HEK293 (cell line): ENCODE data around the gene GDPD3.

ENCODE experiments used
- BCL11A ChIP-seq: fragments of 450-650 bp; formaldehyde crosslinking; IDR thresholded peaks from 2 replicates; pipeline ENCODE4 v1.5.1; 2016; ENCODE audit warnings: low read depth, missing biosample characterization, missing genetic modification characterization
- GFI1B ChIP-seq: fragments of 450-650 bp; formaldehyde crosslinking; IDR thresholded peaks from 2 replicates; pipeline ENCODE4 v1.5.1; 2016; ENCODE audit warnings: missing biosample characterization, missing genetic modification characterization
- IKZF3 ChIP-seq: fragments of 450-650 bp; IDR thresholded peaks from 2 replicates; pipeline ENCODE4 v1.5.0; 2018; ENCODE audit warnings: missing biosample characterization, mild to moderate bottlenecking, missing genetic modification characterization, moderate library complexity
- KLF10 ChIP-seq: fragments of 450-650 bp; IDR thresholded peaks from 2 replicates; pipeline ENCODE4 v1.5.1; 2018; ENCODE audit warnings: missing biosample characterization, mild to moderate bottlenecking, missing genetic modification characterization
- SP3 ChIP-seq: fragments of 450-650 bp; formaldehyde crosslinking; IDR thresholded peaks from 2 replicates; pipeline ENCODE4 v1.5.1; 2016; ENCODE audit warnings: missing biosample characterization, missing genetic modification characterization
- TCF7L2 ChIP-seq: IDR thresholded peaks from 2 replicates; pipeline ENCODE4 v1.6.1; 2011; ENCODE audit warnings: low read depth, mild to moderate bottlenecking, inconsistent platforms, low read length, moderate library complexity, borderline replicate concordance
- TRIM28 ChIP-seq: IDR thresholded peaks from 2 replicates; pipeline ENCODE4 v1.6.1; 2011; ENCODE audit warnings: low read length, control low read depth, borderline replicate concordance
- YY2 ChIP-seq: fragments of 450-650 bp; formaldehyde crosslinking; IDR thresholded peaks from 2 replicates; pipeline ENCODE4 v1.5.1; 2016; ENCODE audit warnings: missing biosample characterization, missing genetic modification characterization
- ZNF112 ChIP-seq: fragments of 450-650 bp; formaldehyde crosslinking; IDR thresholded peaks from 2 replicates; pipeline ENCODE4 v1.5.0; 2017; ENCODE audit warnings: missing biosample characterization, missing genetic modification characterization
- ZNF24 ChIP-seq: fragments of 450-650 bp; formaldehyde crosslinking; IDR thresholded peaks from 2 replicates; pipeline ENCODE4 v1.5.1; 2016; ENCODE audit warnings: missing biosample characterization, missing genetic modification characterization
- ZNF350 ChIP-seq: fragments of 450-650 bp; formaldehyde crosslinking; IDR thresholded peaks from 2 replicates; pipeline ENCODE4 v1.5.0; 2017; ENCODE audit warnings: missing biosample characterization, mild to moderate bottlenecking, missing genetic modification characterization
- ZNF555 ChIP-seq: fragments of 450-650 bp; formaldehyde crosslinking; conservative IDR thresholded peaks from 2 replicates; pipeline ENCODE4 v1.5.1; 2017; ENCODE audit warnings: missing biosample characterization, mild to moderate bottlenecking, missing genetic modification characterization, inconsistent platforms
- ZNF624 ChIP-seq: fragments of 450-650 bp; formaldehyde crosslinking; IDR thresholded peaks from 2 replicates; pipeline ENCODE4 v1.5.1; 2017; ENCODE audit warnings: missing biosample characterization, missing genetic modification characterization
- ZNF658 ChIP-seq: fragments of 450-650 bp; formaldehyde crosslinking; IDR thresholded peaks from 2 replicates; pipeline ENCODE4; 2016; ENCODE audit warnings: missing biosample characterization, missing genetic modification characterization
- ZSCAN16 ChIP-seq: fragments of 450-650 bp; formaldehyde crosslinking; IDR thresholded peaks from 2 replicates; pipeline ENCODE4 v1.5.1; 2016; ENCODE audit warnings: missing biosample characterization, missing genetic modification characterization
- ZSCAN23 ChIP-seq: fragments of 450-650 bp; formaldehyde crosslinking; IDR thresholded peaks from 2 replicates; pipeline ENCODE4 v1.5.1; 2016; ENCODE audit warnings: missing biosample characterization, missing genetic modification characterization
- TF ChIP-seq, protein P1 (sequence below): fragments of 450-650 bp; formaldehyde crosslinking; IDR thresholded peaks from 2 replicates; pipeline ENCODE4 v1.5.1; 2016; ENCODE audit warnings: missing biosample characterization, missing genetic modification characterization
- TF ChIP-seq, protein P2 (sequence below): fragments of 450-650 bp; formaldehyde crosslinking; IDR thresholded peaks from 2 replicates; pipeline ENCODE4 v1.5.1; 2016; ENCODE audit warnings: missing biosample characterization, missing genetic modification characterization
- TF ChIP-seq, protein P3 (sequence below): fragments of 450-650 bp; formaldehyde crosslinking; IDR thresholded peaks from 2 replicates; pipeline ENCODE4 v1.5.1; 2017; ENCODE audit warnings: missing biosample characterization, missing genetic modification characterization
- TF ChIP-seq, protein P4 (sequence below): fragments of 450-650 bp; formaldehyde crosslinking; IDR thresholded peaks from 2 replicates; pipeline ENCODE4 v1.5.1; 2016; ENCODE audit warnings: missing biosample characterization, missing genetic modification characterization
- TF ChIP-seq, protein P5 (sequence below): fragments of 450-650 bp; IDR thresholded peaks from 2 replicates; pipeline ENCODE4 v1.5.1; 2018; ENCODE audit warnings: missing biosample characterization, missing genetic modification characterization
- TF ChIP-seq, protein P6 (sequence below): fragments of 450-650 bp; formaldehyde crosslinking; IDR thresholded peaks from 2 replicates; pipeline ENCODE4 v1.5.1; 2016; ENCODE audit warnings: missing biosample characterization, missing genetic modification characterization
- TF ChIP-seq, protein P7 (sequence below): fragments of 450-650 bp; formaldehyde crosslinking; IDR thresholded peaks from 2 replicates; pipeline ENCODE4 v1.5.1; 2017; ENCODE audit warnings: missing biosample characterization, missing genetic modification characterization
- TF ChIP-seq, protein P8 (sequence below): fragments of 450-650 bp; formaldehyde crosslinking; IDR thresholded peaks from 2 replicates; pipeline ENCODE4 v1.5.1; 2016; ENCODE audit warnings: missing biosample characterization, missing genetic modification characterization, borderline replicate concordance

The GDPD3 gene

DNA sequence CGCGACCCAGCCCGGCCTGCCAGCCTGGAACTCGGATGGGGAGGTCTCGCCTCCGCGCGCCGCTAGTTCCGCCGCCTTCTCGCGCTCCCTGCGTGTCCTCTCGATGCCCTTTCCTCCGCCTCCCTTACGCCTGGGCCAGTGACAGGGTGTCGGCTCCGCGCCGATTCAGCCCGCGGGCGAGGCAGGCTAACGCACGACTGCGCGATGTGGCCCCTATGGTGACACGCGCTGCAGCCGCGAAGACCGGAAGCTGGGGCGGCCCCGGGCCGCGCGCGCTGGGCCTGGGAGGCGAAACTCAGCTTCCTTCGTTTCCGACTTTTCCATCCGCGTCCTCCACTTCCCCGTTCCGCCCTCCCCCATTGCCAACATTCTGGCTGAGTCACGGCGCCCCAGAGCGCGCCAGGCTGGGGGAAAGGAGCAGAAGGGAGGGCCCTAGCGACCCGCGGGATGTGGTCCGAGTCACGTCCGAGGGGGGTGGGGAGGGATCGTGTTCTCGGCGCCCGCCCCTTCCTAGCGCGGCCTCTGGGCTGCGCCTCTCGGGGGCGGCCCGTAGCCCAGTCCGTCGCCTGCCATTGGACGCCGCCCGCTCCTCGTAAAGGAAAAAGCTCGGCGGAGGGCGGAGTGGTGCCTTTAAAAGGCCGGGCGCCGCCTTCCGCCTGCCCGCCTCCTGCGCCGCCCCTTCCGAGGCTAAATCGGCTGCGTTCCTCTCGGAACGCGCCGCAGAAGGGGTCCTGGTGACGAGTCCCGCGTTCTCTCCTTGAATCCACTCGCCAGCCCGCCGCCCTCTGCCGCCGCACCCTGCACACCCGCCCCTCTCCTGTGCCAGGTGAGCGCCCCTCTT is 48.0 kb downstream of the GDPD3 start, which contains the start of gene ALDOA (continued):
- TF ChIP-seq, protein P1, sequence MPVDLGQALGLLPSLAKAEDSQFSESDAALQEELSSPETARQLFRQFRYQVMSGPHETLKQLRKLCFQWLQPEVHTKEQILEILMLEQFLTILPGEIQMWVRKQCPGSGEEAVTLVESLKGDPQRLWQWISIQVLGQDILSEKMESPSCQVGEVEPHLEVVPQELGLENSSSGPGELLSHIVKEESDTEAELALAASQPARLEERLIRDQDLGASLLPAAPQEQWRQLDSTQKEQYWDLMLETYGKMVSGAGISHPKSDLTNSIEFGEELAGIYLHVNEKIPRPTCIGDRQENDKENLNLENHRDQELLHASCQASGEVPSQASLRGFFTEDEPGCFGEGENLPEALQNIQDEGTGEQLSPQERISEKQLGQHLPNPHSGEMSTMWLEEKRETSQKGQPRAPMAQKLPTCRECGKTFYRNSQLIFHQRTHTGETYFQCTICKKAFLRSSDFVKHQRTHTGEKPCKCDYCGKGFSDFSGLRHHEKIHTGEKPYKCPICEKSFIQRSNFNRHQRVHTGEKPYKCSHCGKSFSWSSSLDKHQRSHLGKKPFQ (tag by site-specific recombination) = peak; percentile 71
- TF ChIP-seq GFI1B (tag by site-specific recombination) (no peak), BCL11A (tag by site-specific recombination) (peak; percentile 95; the same call in 1 of the 2 replicates), TRIM28 (no peak; the same call in none of the 2 replicates), ZNF658 (tag by site-specific recombination) (no peak), ZNF624 (no peak), ZNF112 (tag by site-specific recombination) (no peak), IKZF3 (tag by site-specific recombination) (peak; percentile 99), ZNF24 (tag by site-specific recombination) (peak; percentile 97), TCF7L2 (no peak), SP3 (tag by site-specific recombination) (peak; percentile 99), ZSCAN16 (peak; percentile 48; the same call in 1 of the 2 replicates), ZNF350 (tag by site-specific recombination) (no peak), ZNF555 (tag by site-specific recombination) (no peak), KLF10 (tag by site-specific recombination) (peak; percentile 93), ZSCAN23 (peak; percentile 71), YY2 (tag by site-specific recombination) (no peak; the same call in 1 of the 2 replicates)
- TF ChIP-seq, protein P2, sequence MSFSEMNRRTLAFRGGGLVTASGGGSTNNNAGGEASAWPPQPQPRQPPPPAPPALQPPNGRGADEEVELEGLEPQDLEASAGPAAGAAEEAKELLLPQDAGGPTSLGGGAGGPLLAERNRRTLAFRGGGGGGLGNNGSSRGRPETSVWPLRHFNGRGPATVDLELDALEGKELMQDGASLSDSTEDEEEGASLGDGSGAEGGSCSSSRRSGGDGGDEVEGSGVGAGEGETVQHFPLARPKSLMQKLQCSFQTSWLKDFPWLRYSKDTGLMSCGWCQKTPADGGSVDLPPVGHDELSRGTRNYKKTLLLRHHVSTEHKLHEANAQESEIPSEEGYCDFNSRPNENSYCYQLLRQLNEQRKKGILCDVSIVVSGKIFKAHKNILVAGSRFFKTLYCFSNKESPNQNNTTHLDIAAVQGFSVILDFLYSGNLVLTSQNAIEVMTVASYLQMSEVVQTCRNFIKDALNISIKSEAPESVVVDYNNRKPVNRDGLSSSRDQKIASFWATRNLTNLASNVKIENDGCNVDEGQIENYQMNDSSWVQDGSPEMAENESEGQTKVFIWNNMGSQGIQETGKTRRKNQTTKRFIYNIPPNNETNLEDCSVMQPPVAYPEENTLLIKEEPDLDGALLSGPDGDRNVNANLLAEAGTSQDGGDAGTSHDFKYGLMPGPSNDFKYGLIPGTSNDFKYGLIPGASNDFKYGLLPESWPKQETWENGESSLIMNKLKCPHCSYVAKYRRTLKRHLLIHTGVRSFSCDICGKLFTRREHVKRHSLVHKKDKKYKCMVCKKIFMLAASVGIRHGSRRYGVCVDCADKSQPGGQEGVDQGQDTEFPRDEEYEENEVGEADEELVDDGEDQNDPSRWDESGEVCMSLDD = peak; percentile 59; the same call in 1 of the 2 replicates
- TF ChIP-seq, protein P3, sequence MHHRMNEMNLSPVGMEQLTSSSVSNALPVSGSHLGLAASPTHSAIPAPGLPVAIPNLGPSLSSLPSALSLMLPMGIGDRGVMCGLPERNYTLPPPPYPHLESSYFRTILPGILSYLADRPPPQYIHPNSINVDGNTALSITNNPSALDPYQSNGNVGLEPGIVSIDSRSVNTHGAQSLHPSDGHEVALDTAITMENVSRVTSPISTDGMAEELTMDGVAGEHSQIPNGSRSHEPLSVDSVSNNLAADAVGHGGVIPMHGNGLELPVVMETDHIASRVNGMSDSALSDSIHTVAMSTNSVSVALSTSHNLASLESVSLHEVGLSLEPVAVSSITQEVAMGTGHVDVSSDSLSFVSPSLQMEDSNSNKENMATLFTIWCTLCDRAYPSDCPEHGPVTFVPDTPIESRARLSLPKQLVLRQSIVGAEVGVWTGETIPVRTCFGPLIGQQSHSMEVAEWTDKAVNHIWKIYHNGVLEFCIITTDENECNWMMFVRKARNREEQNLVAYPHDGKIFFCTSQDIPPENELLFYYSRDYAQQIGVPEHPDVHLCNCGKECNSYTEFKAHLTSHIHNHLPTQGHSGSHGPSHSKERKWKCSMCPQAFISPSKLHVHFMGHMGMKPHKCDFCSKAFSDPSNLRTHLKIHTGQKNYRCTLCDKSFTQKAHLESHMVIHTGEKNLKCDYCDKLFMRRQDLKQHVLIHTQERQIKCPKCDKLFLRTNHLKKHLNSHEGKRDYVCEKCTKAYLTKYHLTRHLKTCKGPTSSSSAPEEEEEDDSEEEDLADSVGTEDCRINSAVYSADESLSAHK (tag by site-specific recombination) = peak; percentile 63
- TF ChIP-seq, protein P4, sequence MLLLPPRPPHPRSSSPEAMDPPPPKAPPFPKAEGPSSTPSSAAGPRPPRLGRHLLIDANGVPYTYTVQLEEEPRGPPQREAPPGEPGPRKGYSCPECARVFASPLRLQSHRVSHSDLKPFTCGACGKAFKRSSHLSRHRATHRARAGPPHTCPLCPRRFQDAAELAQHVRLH (tag by site-specific recombination) = peak; percentile 83
- TF ChIP-seq, protein P5, sequence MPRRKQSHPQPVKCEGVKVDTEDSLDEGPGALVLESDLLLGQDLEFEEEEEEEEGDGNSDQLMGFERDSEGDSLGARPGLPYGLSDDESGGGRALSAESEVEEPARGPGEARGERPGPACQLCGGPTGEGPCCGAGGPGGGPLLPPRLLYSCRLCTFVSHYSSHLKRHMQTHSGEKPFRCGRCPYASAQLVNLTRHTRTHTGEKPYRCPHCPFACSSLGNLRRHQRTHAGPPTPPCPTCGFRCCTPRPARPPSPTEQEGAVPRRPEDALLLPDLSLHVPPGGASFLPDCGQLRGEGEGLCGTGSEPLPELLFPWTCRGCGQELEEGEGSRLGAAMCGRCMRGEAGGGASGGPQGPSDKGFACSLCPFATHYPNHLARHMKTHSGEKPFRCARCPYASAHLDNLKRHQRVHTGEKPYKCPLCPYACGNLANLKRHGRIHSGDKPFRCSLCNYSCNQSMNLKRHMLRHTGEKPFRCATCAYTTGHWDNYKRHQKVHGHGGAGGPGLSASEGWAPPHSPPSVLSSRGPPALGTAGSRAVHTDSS (tag by site-specific recombination) = no peak
- TF ChIP-seq, protein P6, sequence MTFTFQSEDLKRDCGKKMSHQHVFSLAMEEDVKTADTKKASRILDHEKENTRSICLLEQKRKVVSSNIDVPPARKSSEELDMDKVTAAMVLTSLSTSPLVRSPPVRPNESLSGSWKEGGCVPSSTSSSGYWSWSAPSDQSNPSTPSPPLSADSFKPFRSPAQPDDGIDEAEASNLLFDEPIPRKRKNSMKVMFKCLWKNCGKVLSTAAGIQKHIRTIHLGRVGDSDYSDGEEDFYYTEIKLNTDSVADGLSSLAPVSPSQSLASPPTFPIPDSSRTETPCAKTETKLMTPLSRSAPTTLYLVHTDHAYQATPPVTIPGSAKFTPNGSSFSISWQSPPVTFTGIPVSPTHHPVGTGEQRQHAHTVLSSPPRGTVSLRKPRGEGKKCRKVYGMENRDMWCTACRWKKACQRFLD (tag by site-specific recombination) = no peak
- TF ChIP-seq, protein P7, sequence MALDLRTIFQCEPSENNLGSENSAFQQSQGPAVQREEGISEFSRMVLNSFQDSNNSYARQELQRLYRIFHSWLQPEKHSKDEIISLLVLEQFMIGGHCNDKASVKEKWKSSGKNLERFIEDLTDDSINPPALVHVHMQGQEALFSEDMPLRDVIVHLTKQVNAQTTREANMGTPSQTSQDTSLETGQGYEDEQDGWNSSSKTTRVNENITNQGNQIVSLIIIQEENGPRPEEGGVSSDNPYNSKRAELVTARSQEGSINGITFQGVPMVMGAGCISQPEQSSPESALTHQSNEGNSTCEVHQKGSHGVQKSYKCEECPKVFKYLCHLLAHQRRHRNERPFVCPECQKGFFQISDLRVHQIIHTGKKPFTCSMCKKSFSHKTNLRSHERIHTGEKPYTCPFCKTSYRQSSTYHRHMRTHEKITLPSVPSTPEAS = peak; percentile 56
- TF ChIP-seq, protein P8, sequence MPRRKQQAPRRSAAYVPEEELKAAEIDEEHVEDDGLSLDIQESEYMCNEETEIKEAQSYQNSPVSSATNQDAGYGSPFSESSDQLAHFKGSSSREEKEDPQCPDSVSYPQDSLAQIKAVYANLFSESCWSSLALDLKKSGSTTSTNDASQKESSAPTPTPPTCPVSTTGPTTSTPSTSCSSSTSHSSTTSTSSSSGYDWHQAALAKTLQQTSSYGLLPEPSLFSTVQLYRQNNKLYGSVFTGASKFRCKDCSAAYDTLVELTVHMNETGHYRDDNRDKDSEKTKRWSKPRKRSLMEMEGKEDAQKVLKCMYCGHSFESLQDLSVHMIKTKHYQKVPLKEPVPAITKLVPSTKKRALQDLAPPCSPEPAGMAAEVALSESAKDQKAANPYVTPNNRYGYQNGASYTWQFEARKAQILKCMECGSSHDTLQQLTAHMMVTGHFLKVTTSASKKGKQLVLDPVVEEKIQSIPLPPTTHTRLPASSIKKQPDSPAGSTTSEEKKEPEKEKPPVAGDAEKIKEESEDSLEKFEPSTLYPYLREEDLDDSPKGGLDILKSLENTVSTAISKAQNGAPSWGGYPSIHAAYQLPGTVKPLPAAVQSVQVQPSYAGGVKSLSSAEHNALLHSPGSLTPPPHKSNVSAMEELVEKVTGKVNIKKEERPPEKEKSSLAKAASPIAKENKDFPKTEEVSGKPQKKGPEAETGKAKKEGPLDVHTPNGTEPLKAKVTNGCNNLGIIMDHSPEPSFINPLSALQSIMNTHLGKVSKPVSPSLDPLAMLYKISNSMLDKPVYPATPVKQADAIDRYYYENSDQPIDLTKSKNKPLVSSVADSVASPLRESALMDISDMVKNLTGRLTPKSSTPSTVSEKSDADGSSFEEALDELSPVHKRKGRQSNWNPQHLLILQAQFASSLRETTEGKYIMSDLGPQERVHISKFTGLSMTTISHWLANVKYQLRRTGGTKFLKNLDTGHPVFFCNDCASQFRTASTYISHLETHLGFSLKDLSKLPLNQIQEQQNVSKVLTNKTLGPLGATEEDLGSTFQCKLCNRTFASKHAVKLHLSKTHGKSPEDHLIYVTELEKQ (tag by site-specific recombination) = peak; percentile 44; the same call in 1 of the 2 replicates
